Gastroesophageal sphincter (tissue), 3 donors: ENCODE results near the gene SMC6.

Experiments
- POLR2A ChIP-seq, 2 donors: fragments of 450-650 bp; IDR thresholded peaks; one replicate each; pipeline ENCODE4 v1.6.1; 2017; ENCODE audit warnings: antibody characterized with exemption in 2 of 2, mild to moderate bottlenecking in 2 of 2, moderate library complexity in 1 of 2
- TF ChIP-seq, protein P1 (sequence below), 4 experiments: fragments of 200-600 bp in 2 of 4; fragments of 450-650 bp in 2 of 4; sonication (generic) in 1 of 4; IDR thresholded peaks; one replicate each; pipeline ENCODE4 v1.5.1; 2017 to 2019; ENCODE audit warnings: antibody characterized with exemption in 4 of 4, mild to moderate bottlenecking in 2 of 4, moderate library complexity in 2 of 4

- TF ChIP-seq, protein P1, sequence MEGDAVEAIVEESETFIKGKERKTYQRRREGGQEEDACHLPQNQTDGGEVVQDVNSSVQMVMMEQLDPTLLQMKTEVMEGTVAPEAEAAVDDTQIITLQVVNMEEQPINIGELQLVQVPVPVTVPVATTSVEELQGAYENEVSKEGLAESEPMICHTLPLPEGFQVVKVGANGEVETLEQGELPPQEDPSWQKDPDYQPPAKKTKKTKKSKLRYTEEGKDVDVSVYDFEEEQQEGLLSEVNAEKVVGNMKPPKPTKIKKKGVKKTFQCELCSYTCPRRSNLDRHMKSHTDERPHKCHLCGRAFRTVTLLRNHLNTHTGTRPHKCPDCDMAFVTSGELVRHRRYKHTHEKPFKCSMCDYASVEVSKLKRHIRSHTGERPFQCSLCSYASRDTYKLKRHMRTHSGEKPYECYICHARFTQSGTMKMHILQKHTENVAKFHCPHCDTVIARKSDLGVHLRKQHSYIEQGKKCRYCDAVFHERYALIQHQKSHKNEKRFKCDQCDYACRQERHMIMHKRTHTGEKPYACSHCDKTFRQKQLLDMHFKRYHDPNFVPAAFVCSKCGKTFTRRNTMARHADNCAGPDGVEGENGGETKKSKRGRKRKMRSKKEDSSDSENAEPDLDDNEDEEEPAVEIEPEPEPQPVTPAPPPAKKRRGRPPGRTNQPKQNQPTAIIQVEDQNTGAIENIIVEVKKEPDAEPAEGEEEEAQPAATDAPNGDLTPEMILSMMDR (IDR thresholded peaks at IDR 0.05), result no peak
- no peak for TF ChIP-seq POLR2A (IDR thresholded peaks at IDR 0.05)
Observed at GRCh38 chr2:17758118-17758517, 4.5 kb upstream of the SMC6 start.
